Peyer's patch (tissue), 4 donors: Measurements from ENCODE around the gene PWWP2B.

Experiments used
- POLR2A ChIP-seq, 2 donors: fragments of 450-650 bp; IDR thresholded peaks; one replicate each; pipeline ENCODE4 v1.5.1; 2017; ENCODE audit warnings: antibody characterized with exemption in 2 of 2, mild to moderate bottlenecking in 2 of 2, moderate library complexity in 2 of 2
- TF ChIP-seq, protein P1 (sequence below), 6 experiments: fragments of 450-650 bp in 4 of 6; fragments of 200-600 bp in 2 of 6; sonication (generic) in 1 of 6; IDR thresholded peaks; one replicate each; pipeline ENCODE4 v1.5.1; 2017 to 2019; ENCODE audit warnings: antibody characterized with exemption in 6 of 6, mild to moderate bottlenecking in 3 of 6, moderate library complexity in 1 of 6

DNA sequence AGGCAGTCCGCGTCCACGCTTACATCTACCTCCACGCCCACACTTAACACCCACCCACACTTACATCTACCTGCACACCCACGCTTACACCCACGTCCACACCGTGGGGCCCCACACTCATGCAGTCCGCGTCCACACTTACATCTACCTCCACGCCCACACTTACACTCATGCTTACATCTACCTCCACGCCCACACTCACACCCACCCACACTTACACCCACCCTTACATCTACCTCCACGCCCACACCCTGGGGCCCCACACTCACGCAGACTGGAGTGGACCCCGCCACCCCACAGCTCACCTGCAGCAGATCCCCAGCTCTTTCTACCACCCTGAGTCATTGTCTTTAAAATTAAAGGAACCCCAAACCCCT, 32.4 kb upstream of the PWWP2B start:
- no peak for TF ChIP-seq POLR2A (IDR thresholded peaks at IDR 0.05)
- TF ChIP-seq, protein P1, sequence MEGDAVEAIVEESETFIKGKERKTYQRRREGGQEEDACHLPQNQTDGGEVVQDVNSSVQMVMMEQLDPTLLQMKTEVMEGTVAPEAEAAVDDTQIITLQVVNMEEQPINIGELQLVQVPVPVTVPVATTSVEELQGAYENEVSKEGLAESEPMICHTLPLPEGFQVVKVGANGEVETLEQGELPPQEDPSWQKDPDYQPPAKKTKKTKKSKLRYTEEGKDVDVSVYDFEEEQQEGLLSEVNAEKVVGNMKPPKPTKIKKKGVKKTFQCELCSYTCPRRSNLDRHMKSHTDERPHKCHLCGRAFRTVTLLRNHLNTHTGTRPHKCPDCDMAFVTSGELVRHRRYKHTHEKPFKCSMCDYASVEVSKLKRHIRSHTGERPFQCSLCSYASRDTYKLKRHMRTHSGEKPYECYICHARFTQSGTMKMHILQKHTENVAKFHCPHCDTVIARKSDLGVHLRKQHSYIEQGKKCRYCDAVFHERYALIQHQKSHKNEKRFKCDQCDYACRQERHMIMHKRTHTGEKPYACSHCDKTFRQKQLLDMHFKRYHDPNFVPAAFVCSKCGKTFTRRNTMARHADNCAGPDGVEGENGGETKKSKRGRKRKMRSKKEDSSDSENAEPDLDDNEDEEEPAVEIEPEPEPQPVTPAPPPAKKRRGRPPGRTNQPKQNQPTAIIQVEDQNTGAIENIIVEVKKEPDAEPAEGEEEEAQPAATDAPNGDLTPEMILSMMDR (IDR thresholded peaks at IDR 0.05), result no peak
